HepG2 (cell line): ENCODE measurements around the gene RPS4Y1. TPM values are rescaled to one million over a fixed set of nuclear protein-coding genes. Genes with fewer than 3 reads are reported as not detected.

Experiments
- ATAC-seq: fragments of 200-7000 bp; cut with Tn5 transposase; 3 replicates; pipeline ENCODE4 v1.9.1; 2020; ENCODE audit warnings: mild to moderate bottlenecking, moderate library complexity
- BruUV-seq: library from RNA; stranded (reverse); fragments of 400-500 nt; replicated peaks from 2 replicates; lab custom pipeline; 2021; lab: Mats Ljungman, UMichigan
- CTCF ChIA-PET: fragments of 300-600 bp; formaldehyde crosslinking; extraction: SDS; loops from one replicate; lab custom pipeline; 2021; ENCODE audit warnings: low total read pairs, inconsistent platforms, low intra/inter-chr PET ratio; lab: Yijun Ruan, JAX
- POLR2A ChIA-PET: fragments of 350-600 bp; sonication (Branson Sonifier 250); formaldehyde crosslinking; loops from one replicate; lab custom pipeline; 2020; ENCODE audit warnings: antibody characterized with exemption, inconsistent platforms; lab: Yijun Ruan, JAX
- DNase-seq: peaks from one replicate; pipeline ENCODE4 v3.0.0-alpha.2; 2015; ENCODE audit warnings: low spot score
- FAIRE-seq: peaks from 3 replicates; lab custom pipeline; 2011; peaks lifted over from hg19 to GRCh38; lab: Jason Lieb, UNC
- H2AFZ ChIP-seq: one replicate; pipeline ENCODE4 v1.6.1; 2011; ENCODE audit warnings: low read length, inconsistent platforms
- H3K27ac ChIP-seq: fragments of 300-600 bp; 3 replicates; pipeline ENCODE4 v1.8.0; 2011; ENCODE audit warnings: mixed run types, mild to moderate bottlenecking, mixed read lengths, low read length, inconsistent platforms; ENCODE audit not compliant: insufficient read depth; ENCODE audit errors: extremely low read length
- H3K27me3 ChIP-seq, 2 experiments: fragments of 200-600 bp in 1 of 2; 2 replicates in 1 of 2; 3 replicates in 1 of 2; pipeline versions ENCODE4 v1.6.0 to v1.8.0; 2011; ENCODE audit warnings: low read length in 2 of 2, mild to moderate bottlenecking in 2 of 2, moderate library complexity in 2 of 2, inconsistent platforms in 1 of 2; ENCODE audit not compliant: insufficient read depth in 2 of 2, control insufficient read depth in 1 of 2
- H3K36me3 ChIP-seq, 2 experiments: fragments of 200-600 bp in 1 of 2; replicated peaks in 1 of 2; 2 replicates in 1 of 2; 3 replicates in 1 of 2; pipeline versions ENCODE4 v1.5.1 to v1.8.0; 2011; ENCODE audit warnings: low read length in 2 of 2, inconsistent platforms in 1 of 2; ENCODE audit not compliant: insufficient read depth in 2 of 2, control insufficient read depth in 1 of 2
- H3K4me1 ChIP-seq: 2 replicates; pipeline ENCODE4 v1.5.1; 2012; ENCODE audit warnings: low read length, inconsistent platforms; ENCODE audit not compliant: insufficient read depth
- H3K4me2 ChIP-seq: 2 replicates; pipeline ENCODE4 v1.6.0; 2011; ENCODE audit warnings: low read depth, low read length, inconsistent platforms
- H3K4me3 ChIP-seq, 3 experiments: fragments of 200-600 bp in 1 of 3; sonication (generic), shearing (Covaris generic) in 1 of 3; replicated peaks in 1 of 3; 2 replicates each; pipeline ENCODE4 v1.5.1; 2011 to 2016; ENCODE audit warnings: low read length in 3 of 3, inconsistent platforms in 2 of 3, low read depth in 2 of 3, mild to moderate bottlenecking in 2 of 3, control low read depth in 1 of 3, mixed read lengths in 1 of 3; ENCODE audit not compliant: insufficient read depth in 1 of 3
- H3K79me2 ChIP-seq: one replicate; pipeline ENCODE4 v1.6.1; 2011; ENCODE audit warnings: low read length, inconsistent platforms; ENCODE audit not compliant: insufficient read depth
- H3K9ac ChIP-seq: 2 replicates; pipeline ENCODE4 v1.6.0; 2011; ENCODE audit warnings: mild to moderate bottlenecking, low read depth, low read length, inconsistent platforms; ENCODE audit not compliant: insufficient read depth
- H3K9me3 ChIP-seq: 2 replicates; pipeline ENCODE4 v1.5.1; 2012; ENCODE audit warnings: mild to moderate bottlenecking, low read length
- H4K20me1 ChIP-seq: 2 replicates; pipeline ENCODE4 v1.6.0; 2011; ENCODE audit warnings: inconsistent platforms, mild to moderate bottlenecking, low read length, moderate library complexity; ENCODE audit not compliant: insufficient read depth
- ATAD3A ChIP-seq: sonication (generic); formaldehyde crosslinking; IDR thresholded peaks from 2 replicates; pipeline ENCODE4 v1.4.0; 2020; ENCODE audit warnings: missing genetic modification reagents
- ELF4 ChIP-seq: sonication (generic); formaldehyde crosslinking; IDR thresholded peaks from 2 replicates; pipeline ENCODE4 v1.5.0; 2020; ENCODE audit warnings: missing genetic modification reagents, mild to moderate bottlenecking, moderate library complexity, borderline replicate concordance
- GATA4 ChIP-seq: sonication (generic); IDR thresholded peaks from 2 replicates; pipeline ENCODE4 v1.6.1; 2016; ENCODE audit warnings: antibody characterized with exemption, low read depth, borderline replicate concordance
- KLF6 ChIP-seq: IDR thresholded peaks from 2 replicates; pipeline ENCODE4 v1.8.0; 2016; ENCODE audit warnings: missing biosample characterization, missing genetic modification reagents
- SRSF4 ChIP-seq: fragments of 200-400 bp; formaldehyde crosslinking; IDR thresholded peaks from one replicate; pipeline ENCODE4 v1.6.1; 2018; ENCODE audit warnings: mild to moderate bottlenecking, low read depth, low read length, moderate library complexity; ENCODE audit not compliant: poor library complexity, severe bottlenecking
- ZFP36 ChIP-seq: fragments of 150-350 bp; IDR thresholded peaks from 2 replicates; pipeline ENCODE4 v1.6.1; 2018; ENCODE audit warnings: borderline replicate concordance, low read length, low read depth; ENCODE audit not compliant: partially characterized antibody
- ZNF367 ChIP-seq: sonication (generic); formaldehyde crosslinking; IDR thresholded peaks from 2 replicates; pipeline ENCODE4 v1.4.0; 2020; ENCODE audit warnings: missing genetic modification reagents, borderline replicate concordance
- in situ Hi-C: cut with HindIII; loops from 2 replicates; pipeline ENCODE4 v1.10.0; 2017; ENCODE audit warnings: low pct_unique_long_range_greater_than_20kb; ENCODE audit not compliant: extremely low pct_ligation_motif_present
- intact Hi-C: fragments of 100-400 bp; cut with micrococcal nuclease; formaldehyde crosslinking; loops from one replicate; pipeline ENCODE4 v1.10.0; 2022; ENCODE audit not compliant: unreplicated experiment
- polyA plus RNA-seq, 8 experiments: library from polyadenylated mRNA; depleted of rRNA in 3 of 8; stranded (reverse) in 7 of 8; unstranded in 1 of 8; fragments of >200 nt; fragmentation: Illumina TruSeq in 4 of 8; extraction: Trizol in 4 of 8; gene quantifications; 2 replicates each; pipeline versions ENCODE4 v1.2.1 to v1.2.3, GENCODE V29; 2011 to 2016; ENCODE audit warnings: low read depth in 4 of 8, missing spikeins in 1 of 8, mixed read lengths in 1 of 8; ENCODE audit not compliant: insufficient read depth in 1 of 8
- total RNA-seq, 5 experiments: library from RNA; depleted of rRNA; stranded (reverse); fragments of >200 nt; fragmentation: Illumina TruSeq; extraction: Trizol; gene quantifications; 2 replicates each; pipeline ENCODE4 v1.2.3, GENCODE V29; 2016; ENCODE audit warnings: low read depth in 1 of 5
- TF ChIP-seq, protein P1 (sequence below): sonication (generic); formaldehyde crosslinking; IDR thresholded peaks from 2 replicates; pipeline ENCODE4 v1.5.0; 2020; ENCODE audit warnings: mild to moderate bottlenecking, missing genetic modification reagents, borderline replicate concordance
- TF ChIP-seq, protein P2 (sequence below): fragments of 450-650 bp; IDR thresholded peaks from 2 replicates; pipeline ENCODE4 v1.6.1; 2017
- TF ChIP-seq, protein P3 (sequence below): IDR thresholded peaks from 2 replicates; pipeline ENCODE4 v1.6.1; 2016; ENCODE audit warnings: low read depth, missing genetic modification reagents, missing compliant biosample characterization
- TF ChIP-seq, protein P4 (sequence below): sonication (generic); formaldehyde crosslinking; IDR thresholded peaks from 2 replicates; pipeline ENCODE4 v1.4.0; 2020; ENCODE audit warnings: missing genetic modification reagents

The RPS4Y1 gene
- total and polyA plus RNA-seq, 2 of the 13 experiments (the other 11 are each of a cell fraction or from before 2014, with no cell fraction given) = 461 to 1,080 TPM

DNA sequence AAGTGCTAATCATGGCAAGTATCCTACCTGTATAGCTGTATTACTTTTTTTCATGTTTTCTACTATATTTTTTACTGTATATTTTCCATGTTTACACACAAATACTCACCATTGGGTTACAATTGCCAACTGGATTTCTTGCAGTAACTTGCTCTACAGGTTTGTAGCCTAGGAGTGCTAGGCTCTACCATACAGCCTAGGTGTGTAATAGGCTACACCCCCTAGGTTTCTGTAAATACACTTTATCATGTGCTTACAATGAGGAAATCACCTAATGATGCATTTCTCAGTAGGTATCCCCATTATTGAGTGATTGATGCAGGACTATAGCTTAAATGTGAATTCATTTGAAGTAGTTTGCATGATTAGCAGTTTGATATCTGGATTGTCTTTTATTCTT lies 43.4 kb upstream of the RPS4Y1 start:
- BruUV-seq = no TSS peak
- FAIRE-seq = no peak
- in situ Hi-C loops (no loop called here), intact Hi-C loops (no loop called here)
- no peak for ATAC-seq
- Histone ChIP-seq H3K4me3 (no peak overlapping the region), H3K9ac (no peak overlapping the region), H2AFZ (no peak overlapping the region), H3K36me3 (no peaks in the 10 kb centered on the region), H3K79me2 (no peaks in the 10 kb centered on the region), H3K4me1 (peaks cover 23% of the 10 kb centered on the region), H3K27ac (no peak overlapping the region), H4K20me1 (no peaks in the 10 kb centered on the region), H3K27me3 (no peaks in the 10 kb centered on the region), H3K9me3 (no peaks in the 10 kb centered on the region), H3K4me2 (no peak overlapping the region; the same call in 1 of the 2 replicates)
- no peak for DNase-seq
- CTCF ChIA-PET = no interaction called here
- POLR2A ChIA-PET = interaction anchor here (1.2 kb wide), 1 partner anchor 40 kb away, joined by 3 read pairs; no protein-coding TSS in a partner anchor
- TF ChIP-seq ELF4 (no peak), SRSF4 (no peak), ZFP36 (no peak), ATAD3A (CRISPR knock-in tag) (no peak), ZNF367 (CRISPR knock-in tag) (no peak), KLF6 (CRISPR knock-in tag) (no peak), GATA4 (no peak)
- TF ChIP-seq, protein P1, sequence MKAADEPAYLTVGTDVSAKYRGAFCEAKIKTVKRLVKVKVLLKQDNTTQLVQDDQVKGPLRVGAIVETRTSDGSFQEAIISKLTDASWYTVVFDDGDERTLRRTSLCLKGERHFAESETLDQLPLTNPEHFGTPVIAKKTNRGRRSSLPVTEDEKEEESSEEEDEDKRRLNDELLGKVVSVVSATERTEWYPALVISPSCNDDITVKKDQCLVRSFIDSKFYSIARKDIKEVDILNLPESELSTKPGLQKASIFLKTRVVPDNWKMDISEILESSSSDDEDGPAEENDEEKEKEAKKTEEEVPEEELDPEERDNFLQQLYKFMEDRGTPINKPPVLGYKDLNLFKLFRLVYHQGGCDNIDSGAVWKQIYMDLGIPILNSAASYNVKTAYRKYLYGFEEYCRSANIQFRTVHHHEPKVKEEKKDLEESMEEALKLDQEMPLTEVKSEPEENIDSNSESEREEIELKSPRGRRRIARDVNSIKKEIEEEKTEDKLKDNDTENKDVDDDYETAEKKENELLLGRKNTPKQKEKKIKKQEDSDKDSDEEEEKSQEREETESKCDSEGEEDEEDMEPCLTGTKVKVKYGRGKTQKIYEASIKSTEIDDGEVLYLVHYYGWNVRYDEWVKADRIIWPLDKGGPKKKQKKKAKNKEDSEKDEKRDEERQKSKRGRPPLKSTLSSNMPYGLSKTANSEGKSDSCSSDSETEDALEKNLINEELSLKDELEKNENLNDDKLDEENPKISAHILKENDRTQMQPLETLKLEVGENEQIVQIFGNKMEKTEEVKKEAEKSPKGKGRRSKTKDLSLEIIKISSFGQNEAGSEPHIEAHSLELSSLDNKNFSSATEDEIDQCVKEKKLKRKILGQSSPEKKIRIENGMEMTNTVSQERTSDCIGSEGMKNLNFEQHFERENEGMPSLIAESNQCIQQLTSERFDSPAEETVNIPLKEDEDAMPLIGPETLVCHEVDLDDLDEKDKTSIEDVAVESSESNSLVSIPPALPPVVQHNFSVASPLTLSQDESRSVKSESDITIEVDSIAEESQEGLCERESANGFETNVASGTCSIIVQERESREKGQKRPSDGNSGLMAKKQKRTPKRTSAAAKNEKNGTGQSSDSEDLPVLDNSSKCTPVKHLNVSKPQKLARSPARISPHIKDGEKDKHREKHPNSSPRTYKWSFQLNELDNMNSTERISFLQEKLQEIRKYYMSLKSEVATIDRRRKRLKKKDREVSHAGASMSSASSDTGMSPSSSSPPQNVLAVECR (CRISPR knock-in tag) = no peak
- TF ChIP-seq, protein P2, sequence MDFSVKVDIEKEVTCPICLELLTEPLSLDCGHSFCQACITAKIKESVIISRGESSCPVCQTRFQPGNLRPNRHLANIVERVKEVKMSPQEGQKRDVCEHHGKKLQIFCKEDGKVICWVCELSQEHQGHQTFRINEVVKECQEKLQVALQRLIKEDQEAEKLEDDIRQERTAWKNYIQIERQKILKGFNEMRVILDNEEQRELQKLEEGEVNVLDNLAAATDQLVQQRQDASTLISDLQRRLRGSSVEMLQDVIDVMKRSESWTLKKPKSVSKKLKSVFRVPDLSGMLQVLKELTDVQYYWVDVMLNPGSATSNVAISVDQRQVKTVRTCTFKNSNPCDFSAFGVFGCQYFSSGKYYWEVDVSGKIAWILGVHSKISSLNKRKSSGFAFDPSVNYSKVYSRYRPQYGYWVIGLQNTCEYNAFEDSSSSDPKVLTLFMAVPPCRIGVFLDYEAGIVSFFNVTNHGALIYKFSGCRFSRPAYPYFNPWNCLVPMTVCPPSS = no peak
- TF ChIP-seq, protein P3, sequence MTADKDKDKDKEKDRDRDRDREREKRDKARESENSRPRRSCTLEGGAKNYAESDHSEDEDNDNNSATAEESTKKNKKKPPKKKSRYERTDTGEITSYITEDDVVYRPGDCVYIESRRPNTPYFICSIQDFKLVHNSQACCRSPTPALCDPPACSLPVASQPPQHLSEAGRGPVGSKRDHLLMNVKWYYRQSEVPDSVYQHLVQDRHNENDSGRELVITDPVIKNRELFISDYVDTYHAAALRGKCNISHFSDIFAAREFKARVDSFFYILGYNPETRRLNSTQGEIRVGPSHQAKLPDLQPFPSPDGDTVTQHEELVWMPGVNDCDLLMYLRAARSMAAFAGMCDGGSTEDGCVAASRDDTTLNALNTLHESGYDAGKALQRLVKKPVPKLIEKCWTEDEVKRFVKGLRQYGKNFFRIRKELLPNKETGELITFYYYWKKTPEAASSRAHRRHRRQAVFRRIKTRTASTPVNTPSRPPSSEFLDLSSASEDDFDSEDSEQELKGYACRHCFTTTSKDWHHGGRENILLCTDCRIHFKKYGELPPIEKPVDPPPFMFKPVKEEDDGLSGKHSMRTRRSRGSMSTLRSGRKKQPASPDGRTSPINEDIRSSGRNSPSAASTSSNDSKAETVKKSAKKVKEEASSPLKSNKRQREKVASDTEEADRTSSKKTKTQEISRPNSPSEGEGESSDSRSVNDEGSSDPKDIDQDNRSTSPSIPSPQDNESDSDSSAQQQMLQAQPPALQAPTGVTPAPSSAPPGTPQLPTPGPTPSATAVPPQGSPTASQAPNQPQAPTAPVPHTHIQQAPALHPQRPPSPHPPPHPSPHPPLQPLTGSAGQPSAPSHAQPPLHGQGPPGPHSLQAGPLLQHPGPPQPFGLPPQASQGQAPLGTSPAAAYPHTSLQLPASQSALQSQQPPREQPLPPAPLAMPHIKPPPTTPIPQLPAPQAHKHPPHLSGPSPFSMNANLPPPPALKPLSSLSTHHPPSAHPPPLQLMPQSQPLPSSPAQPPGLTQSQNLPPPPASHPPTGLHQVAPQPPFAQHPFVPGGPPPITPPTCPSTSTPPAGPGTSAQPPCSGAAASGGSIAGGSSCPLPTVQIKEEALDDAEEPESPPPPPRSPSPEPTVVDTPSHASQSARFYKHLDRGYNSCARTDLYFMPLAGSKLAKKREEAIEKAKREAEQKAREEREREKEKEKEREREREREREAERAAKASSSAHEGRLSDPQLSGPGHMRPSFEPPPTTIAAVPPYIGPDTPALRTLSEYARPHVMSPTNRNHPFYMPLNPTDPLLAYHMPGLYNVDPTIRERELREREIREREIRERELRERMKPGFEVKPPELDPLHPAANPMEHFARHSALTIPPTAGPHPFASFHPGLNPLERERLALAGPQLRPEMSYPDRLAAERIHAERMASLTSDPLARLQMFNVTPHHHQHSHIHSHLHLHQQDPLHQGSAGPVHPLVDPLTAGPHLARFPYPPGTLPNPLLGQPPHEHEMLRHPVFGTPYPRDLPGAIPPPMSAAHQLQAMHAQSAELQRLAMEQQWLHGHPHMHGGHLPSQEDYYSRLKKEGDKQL (CRISPR knock-in tag) = no peak
- TF ChIP-seq, protein P4, sequence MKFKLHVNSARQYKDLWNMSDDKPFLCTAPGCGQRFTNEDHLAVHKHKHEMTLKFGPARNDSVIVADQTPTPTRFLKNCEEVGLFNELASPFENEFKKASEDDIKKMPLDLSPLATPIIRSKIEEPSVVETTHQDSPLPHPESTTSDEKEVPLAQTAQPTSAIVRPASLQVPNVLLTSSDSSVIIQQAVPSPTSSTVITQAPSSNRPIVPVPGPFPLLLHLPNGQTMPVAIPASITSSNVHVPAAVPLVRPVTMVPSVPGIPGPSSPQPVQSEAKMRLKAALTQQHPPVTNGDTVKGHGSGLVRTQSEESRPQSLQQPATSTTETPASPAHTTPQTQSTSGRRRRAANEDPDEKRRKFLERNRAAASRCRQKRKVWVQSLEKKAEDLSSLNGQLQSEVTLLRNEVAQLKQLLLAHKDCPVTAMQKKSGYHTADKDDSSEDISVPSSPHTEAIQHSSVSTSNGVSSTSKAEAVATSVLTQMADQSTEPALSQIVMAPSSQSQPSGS (CRISPR knock-in tag) = no peak
